Measurements from ENCODE around the gene HOXA3.

HOXA3 gene

GRCh38 chr7:27151931-27152815 is at the start of gene HOXA3:
Gene HOXA3, minus strand, starts transcription at chr7:27152583. Its CDS starts 41,943 bp downstream, at chr7:27110640.
- no peak within 1 kb of the TSS for H3K4me3 ChIP-seq (ENCODE audit: low read depth, low read length)
- TF ChIP-seq, protein P1, sequence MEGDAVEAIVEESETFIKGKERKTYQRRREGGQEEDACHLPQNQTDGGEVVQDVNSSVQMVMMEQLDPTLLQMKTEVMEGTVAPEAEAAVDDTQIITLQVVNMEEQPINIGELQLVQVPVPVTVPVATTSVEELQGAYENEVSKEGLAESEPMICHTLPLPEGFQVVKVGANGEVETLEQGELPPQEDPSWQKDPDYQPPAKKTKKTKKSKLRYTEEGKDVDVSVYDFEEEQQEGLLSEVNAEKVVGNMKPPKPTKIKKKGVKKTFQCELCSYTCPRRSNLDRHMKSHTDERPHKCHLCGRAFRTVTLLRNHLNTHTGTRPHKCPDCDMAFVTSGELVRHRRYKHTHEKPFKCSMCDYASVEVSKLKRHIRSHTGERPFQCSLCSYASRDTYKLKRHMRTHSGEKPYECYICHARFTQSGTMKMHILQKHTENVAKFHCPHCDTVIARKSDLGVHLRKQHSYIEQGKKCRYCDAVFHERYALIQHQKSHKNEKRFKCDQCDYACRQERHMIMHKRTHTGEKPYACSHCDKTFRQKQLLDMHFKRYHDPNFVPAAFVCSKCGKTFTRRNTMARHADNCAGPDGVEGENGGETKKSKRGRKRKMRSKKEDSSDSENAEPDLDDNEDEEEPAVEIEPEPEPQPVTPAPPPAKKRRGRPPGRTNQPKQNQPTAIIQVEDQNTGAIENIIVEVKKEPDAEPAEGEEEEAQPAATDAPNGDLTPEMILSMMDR (IDR thresholded peaks at IDR 0.05; ENCODE audit: borderline replicate concordance, insufficient read depth, low read depth, low read length) = no peak

GRCh38 chr7:27201580-27202017 is 49.2 kb upstream of the HOXA3 start:
- TF ChIP-seq, protein P1 (IDR thresholded peaks at IDR 0.05; ENCODE audit: borderline replicate concordance, insufficient read depth, low read depth, low read length) = no peak
- no peak overlapping the region for H3K4me3 ChIP-seq (ENCODE audit: low read depth, low read length)

DNA sequence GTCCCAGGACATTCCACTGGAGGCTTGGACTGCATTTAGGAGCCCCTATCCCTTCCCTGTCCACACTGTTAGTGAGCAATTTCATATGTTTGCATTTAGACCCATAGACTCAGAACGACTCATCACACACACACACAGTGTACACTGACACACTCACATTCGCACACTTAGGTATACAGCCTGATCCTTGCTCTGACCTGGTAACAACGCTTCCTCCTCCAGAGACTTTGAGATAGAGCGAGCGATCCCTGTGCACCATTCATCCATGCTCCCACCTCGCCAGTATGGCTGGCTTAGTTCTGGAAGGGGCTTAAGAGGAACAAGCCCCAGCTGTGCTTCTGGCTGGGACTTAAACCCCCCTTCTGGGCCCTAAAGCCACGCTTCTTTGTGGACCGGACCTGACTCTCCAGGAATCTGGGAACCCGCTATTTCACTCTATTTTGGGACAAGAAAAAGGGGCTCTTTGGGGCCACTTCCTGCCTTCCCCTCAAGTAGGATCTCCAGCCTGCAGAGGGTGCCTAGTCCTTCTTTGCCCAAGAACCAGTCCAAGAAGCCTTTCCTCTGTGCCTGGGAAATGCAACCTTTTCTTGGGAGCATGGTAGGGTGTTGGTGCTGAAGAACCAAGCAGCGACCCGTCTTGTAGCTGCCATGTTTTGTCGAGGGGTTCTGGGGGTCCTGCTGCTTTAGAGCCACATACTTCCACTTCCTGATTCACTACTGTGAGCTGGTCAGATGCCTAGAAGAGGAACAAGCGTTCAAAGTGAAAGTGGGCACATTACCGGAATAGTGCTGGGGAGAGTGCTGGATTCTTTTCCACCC is 48.6 kb upstream of the HOXA3 start:
- TF ChIP-seq, protein P1 (IDR thresholded peaks at IDR 0.05; ENCODE audit: borderline replicate concordance, insufficient read depth, low read depth, low read length) = no peak
- no peak overlapping the region for H3K4me3 ChIP-seq (ENCODE audit: low read depth, low read length)

DNA sequence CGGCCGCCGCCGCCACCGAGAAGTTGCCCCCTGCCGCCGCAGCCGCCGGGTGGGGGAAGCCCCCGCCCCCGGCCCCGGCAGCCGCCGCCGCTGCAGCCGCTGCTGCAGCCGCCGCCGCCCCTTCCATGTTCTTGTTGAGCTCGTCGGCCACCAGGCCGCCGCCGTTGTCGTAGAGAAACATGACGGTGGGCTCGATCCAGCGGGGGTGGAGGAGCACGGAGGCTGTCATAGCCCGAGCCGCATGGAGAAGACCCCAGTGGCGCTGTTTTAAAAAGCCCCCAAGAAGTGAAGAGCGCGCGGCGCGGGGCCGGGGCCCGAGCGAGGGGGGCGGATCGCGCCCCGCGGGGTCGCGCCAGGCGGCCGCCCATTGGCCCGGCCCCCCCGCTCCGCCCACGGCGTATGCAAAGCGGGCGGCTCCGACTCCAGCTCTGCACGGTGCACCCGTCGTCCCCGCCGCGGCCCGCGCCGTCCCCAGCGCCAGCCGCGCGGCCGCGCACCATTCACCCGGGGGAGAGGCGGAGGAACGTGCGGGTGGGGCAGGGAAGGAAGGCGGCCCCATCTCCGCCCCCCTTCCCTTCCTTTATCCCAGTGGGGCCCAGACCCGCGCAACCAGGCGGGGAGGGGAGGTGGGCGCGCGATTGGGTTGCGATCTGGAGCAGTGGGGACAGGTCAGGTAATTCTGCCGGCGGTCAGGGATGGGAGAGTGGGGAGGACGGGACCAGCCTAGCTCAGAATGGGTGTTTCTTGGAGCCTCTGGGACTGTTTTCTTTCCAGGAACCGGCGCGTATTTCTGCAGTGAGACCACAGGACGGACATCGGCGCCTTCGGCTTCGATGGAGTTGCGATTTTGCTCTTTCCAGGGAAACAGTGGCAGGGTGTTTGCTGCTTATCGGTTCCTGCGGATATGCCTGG is 47.7 kb upstream of the HOXA3 start, which contains the start of gene HOXA13:
Gene HOXA13, minus strand, starts transcription at position 243 of the 912 bp plus-strand sequence. Its CDS starts 14 bp downstream, at position 229.
- TF ChIP-seq, protein P1 (IDR thresholded peaks at IDR 0.05; ENCODE audit: borderline replicate concordance, insufficient read depth, low read depth, low read length) = no peak
- peak within 1 kb of the TSS; percentile 34 for H3K4me3 ChIP-seq (ENCODE audit: low read depth, low read length)

DNA sequence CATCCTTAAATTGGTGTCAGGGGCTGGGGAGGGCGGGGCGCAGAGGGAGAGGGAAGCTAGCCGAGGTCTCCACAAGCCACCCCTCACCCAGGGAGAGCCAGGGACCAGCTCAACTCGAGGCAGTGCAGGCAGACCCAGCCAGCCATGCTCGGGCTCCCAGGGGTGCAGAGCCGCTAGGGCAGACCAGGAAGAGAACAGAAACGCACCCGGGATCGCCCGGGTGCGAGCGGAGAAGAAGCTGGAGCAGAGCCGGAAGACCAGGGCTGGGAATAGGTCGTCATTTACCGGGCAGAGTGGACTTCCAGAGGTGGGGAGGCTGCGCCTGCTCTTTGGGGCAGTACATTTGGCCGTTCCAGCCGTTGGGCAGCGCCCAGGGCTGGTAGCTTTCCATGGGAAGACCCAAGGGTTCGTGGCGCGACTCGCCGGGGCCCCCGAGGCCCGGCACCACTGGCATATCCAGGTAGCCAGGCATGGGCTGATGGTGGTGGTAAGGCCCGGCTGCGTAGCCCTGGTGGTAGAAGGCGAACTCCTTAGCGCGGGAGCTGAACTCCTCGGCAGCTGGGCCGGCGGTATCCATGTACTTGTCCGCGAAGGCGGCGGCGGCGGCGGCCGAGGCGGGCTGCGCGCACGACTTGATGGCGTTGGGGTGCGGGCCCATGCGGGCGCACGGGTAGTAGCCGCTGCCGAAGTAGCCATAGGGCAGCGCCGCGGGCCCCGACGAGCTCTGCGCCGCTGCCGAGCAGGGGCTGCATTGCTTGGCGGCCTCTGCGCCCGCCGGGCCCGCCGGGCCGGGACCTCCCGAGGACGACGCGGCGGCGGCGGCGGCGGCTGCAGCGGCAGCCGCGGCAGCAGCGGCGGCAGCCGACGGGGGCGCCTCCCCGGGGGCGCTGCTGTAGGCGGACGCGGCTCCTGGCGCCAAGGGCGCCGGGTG is 46.8 kb upstream of the HOXA3 start:
- H3K4me3 ChIP-seq (ENCODE audit: low read depth, low read length) = no peak overlapping the region
- TF ChIP-seq, protein P1 (IDR thresholded peaks at IDR 0.05; ENCODE audit: borderline replicate concordance, insufficient read depth, low read depth, low read length) = no peak

All from GM12875 (cell line).